ENCODE results near the gene CIDEC. TPM values are rescaled to one million over a fixed set of nuclear protein-coding genes. Genes with fewer than 3 reads are reported as not detected.

CIDEC gene
- total RNA-seq, 1 donor: not detected

DNA sequence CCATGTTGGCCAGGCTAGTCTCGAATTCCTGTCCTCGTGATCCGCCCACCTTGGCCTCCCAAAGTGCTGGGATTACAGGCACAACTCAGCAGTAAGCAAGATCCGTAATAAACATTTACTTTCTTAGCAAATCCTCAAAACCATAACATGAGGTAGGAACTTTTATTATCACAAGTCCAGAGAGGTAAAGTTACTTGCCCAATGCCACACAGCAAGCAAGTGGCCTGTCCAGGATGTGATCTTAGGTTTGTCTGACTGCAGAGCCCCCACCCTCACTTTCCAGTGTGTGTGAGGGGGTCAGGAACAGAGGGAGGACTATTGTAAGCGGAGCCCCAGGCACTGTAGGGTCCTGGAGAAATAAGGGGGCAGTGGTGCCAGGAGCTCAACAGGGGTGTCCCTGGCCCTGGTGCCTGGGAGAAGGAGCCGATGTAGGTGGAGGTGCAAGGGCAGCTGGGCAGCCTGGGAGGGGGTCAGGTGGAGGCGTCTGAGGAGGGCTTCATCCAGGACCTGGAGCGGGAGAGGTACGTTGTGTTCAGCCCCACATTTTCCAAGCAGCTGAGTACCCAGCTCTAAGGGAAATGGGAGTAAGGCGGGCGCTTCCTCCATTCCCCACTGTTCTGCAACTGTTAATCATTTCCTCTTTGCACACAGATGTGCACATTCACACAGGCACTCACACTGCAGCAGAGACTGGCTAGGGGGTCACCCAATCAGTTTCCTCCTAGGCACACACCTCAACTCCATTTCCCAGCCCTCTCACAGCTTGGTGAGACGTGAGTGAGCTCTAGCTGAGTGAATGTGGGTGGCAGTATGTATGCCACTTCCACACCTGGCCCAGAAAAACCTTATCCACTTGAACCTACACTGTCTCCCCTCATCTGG, 42.1 kb downstream of the CIDEC start:
- TF ChIP-seq, protein P1, sequence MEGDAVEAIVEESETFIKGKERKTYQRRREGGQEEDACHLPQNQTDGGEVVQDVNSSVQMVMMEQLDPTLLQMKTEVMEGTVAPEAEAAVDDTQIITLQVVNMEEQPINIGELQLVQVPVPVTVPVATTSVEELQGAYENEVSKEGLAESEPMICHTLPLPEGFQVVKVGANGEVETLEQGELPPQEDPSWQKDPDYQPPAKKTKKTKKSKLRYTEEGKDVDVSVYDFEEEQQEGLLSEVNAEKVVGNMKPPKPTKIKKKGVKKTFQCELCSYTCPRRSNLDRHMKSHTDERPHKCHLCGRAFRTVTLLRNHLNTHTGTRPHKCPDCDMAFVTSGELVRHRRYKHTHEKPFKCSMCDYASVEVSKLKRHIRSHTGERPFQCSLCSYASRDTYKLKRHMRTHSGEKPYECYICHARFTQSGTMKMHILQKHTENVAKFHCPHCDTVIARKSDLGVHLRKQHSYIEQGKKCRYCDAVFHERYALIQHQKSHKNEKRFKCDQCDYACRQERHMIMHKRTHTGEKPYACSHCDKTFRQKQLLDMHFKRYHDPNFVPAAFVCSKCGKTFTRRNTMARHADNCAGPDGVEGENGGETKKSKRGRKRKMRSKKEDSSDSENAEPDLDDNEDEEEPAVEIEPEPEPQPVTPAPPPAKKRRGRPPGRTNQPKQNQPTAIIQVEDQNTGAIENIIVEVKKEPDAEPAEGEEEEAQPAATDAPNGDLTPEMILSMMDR (IDR thresholded peaks at IDR 0.05; ENCODE audit: insufficient read depth, low read length): no peak
- no peak for DNase-seq (ENCODE audit: low read depth)
- no peak overlapping the region for H3K4me3 ChIP-seq (ENCODE audit: low read depth, low read length)

DNA sequence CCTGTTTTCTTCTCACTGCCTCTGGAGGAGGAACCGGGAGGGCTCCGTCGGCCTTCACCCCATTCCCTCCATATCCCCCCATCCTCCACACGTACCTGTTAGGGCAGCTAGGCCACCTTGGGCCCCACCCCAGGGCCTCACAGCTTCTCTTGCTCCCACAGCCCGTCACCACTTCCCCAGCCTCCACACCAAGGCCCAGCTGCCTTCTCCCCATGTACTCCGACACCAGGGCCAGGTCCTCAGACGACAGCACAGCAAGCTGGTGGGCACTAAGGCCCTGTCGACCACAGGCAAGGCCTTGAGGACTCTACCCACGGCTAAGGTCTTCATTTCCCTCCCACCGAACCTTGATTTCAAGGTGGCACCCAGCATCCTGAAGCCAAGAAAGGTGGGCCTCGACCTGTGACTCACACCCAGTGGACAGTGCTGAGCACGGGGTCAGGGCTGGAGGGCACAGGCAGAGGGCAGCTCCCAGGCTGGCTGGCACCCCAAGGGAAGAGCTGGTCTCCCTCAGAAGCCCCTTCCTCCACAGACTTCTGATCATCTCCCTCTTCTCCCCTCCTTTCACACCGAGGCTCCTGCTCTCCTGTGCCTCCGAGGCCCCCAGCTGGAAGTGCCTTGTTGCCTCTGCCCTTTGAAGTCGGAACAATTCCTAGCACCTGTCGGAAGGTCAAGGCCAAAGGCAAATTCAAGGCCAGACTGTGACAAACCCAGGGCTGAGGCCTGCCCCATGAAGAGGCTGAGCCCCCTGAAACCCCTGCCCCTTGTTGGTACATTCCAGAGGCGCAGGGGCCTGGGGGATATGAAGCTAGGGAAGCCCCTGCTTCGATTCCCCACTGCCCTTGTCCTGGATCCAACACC, 45.3 kb downstream of the CIDEC start:
- no peak for DNase-seq (ENCODE audit: low read depth)
- TF ChIP-seq, protein P1 (IDR thresholded peaks at IDR 0.05; ENCODE audit: insufficient read depth, low read length): no peak
- H3K4me3 ChIP-seq (ENCODE audit: low read depth, low read length): no peak overlapping the region

DNA sequence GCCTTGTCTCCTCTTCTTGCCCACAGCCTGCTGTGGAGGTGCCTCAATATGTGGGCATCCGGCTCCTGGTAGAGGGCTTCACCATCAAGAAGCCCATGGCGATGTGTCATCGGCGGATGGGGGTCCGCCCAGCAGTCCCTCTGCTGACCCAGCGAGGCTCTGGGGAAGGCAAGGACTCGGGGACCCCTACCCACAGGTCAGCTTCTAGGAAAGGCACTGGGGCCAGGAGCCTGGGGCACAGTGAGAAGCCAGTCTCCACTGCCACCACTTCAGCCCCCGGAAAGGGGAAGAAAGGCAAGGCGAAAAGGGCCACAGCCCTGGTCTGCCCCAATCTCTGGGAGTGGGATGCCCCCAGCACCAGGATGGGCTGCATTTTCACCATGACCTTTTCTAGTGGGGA, 47.0 kb downstream of the CIDEC start:
- TF ChIP-seq, protein P1 (IDR thresholded peaks at IDR 0.05; ENCODE audit: insufficient read depth, low read length): no peak
- no peak for DNase-seq (ENCODE audit: low read depth)
- no peak overlapping the region for H3K4me3 ChIP-seq (ENCODE audit: low read depth, low read length)

DNA sequence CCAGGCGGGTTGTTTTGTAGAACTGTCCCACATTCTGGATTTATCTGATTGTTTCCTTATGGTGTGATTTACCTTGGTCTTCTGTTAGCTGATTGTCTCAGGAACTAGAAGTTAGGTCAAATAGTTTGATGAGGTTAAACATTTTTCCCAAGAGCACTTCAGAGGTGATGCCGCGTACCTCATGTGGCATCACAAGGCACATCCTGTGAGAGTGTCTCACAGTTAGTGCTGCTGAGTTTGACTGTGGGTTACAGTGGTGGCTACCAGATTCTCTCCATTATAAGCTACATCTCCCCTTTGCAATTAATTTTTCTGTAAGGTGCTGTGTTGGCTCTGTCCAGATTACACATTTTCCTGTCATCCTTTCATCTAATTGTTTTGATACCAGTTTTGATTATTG, 48.8 kb downstream of the CIDEC start:
- DNase-seq (ENCODE audit: low read depth): no peak
- H3K4me3 ChIP-seq (ENCODE audit: low read depth, low read length): no peak overlapping the region
- TF ChIP-seq, protein P1 (IDR thresholded peaks at IDR 0.05; ENCODE audit: insufficient read depth, low read length): no peak

DNA sequence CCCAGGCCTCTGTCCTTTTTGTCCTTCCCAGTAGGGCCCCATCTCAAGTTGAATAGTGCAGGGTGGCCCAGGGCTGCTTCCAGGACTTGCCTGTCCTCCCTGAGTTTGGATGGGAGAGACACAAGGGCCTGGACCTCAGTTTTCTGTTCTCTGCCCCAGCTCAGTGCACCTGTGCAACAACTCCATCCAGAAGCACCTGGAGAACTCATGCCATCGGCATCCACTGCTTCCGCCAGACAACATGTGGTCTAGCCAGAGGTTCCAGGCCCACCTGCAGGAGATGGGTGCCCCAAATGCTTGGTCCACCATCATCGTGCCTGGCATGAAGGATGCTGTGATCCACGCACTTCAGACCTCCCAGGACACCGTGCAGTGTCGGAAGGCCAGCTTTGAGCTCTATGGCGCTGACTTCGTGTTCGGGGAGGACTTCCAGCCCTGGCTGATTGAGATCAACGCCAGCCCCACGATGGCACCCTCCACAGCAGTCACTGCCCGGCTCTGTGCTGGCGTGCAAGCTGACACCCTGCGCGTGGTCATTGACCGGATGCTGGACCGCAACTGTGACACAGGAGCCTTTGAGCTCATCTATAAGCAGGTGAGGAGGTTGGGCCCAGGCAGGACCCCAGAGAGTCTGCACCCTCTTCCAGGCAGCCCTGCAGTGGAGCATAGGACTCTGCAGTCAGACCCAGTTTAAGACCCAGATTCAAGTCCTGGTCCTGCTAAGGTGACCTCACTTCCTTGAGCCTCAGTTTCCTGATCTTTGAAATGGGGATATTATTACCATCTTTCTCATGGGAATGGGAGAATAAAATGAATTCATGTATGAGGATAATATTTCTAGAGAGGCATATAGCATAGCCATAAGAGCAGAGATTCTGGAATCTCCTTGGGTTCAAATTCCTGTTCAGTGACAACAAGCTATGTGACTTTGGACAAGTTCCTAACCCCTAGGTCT, 51.0 kb downstream of the CIDEC start:
- TF ChIP-seq, protein P1 (IDR thresholded peaks at IDR 0.05; ENCODE audit: insufficient read depth, low read length): no peak
- DNase-seq (ENCODE audit: low read depth): no peak
- H3K4me3 ChIP-seq (ENCODE audit: low read depth, low read length): no peak overlapping the region
